Fibroblast of upper back skin (primary cell): ENCODE measurements around the gene HIF1A.
"Not testable (repeated sequence)": the region's sequence is repeated elsewhere in the genome, so short reads cannot be mapped to it uniquely, and the experiment has no call there.

Source experiments
- DNase-seq: peaks from one replicate; pipeline ENCODE4 v3.0.0-alpha.2; 2013

HIF1A gene

GRCh38 chr14:61675291-61675690, 20.0 kb upstream of the HIF1A start:
- no peak for DNase-seq

GRCh38 chr14:61677479-61677878, 17.8 kb upstream of the HIF1A start:
- no peak for DNase-seq

- peak; percentile 74 for DNase-seq
Measured at GRCh38 chr14:61678975-61679374, 16.3 kb upstream of the HIF1A start.

GRCh38 chr14:61681413-61681812, 13.9 kb upstream of the HIF1A start:
- DNase-seq = no peak

- no peak for DNase-seq
Measured at GRCh38 chr14:61683108-61683507, 12.2 kb upstream of the HIF1A start.

GRCh38 chr14:61690039-61690438, 5.3 kb upstream of the HIF1A start:
- DNase-seq = no peak

- no peak for DNase-seq
Measured at GRCh38 chr14:61690982-61691381, 4.3 kb upstream of the HIF1A start.

- DNase-seq = no peak
Measured at GRCh38 chr14:61691495-61691894, 3.8 kb upstream of the HIF1A start.

- DNase-seq = no peak
Measured at GRCh38 chr14:61694039-61694438, 1.3 kb upstream of the HIF1A start.

- DNase-seq = peak; percentile 59
Measured at GRCh38 chr14:61695695-61696527, 598 bp downstream of the HIF1A start.

- peak; percentile 32 for DNase-seq
Measured at GRCh38 chr14:61696753-61697318, 1.5 kb downstream of the HIF1A start.

GRCh38 chr14:61698206-61698980, 3.1 kb downstream of the HIF1A start:
- no peak for DNase-seq

- no peak for DNase-seq
Measured at GRCh38 chr14:61699027-61699426, 3.7 kb downstream of the HIF1A start.

GRCh38 chr14:61700104-61700886, 5.0 kb downstream of the HIF1A start:
- no peak for DNase-seq

- DNase-seq = no peak
Measured at GRCh38 chr14:61701946-61702345, 6.6 kb downstream of the HIF1A start.

- DNase-seq = no peak
Measured at GRCh38 chr14:61703342-61704129, 8.2 kb downstream of the HIF1A start.

- no peak for DNase-seq
Measured at GRCh38 chr14:61704554-61704953, 9.2 kb downstream of the HIF1A start.

GRCh38 chr14:61705017-61705416, 9.7 kb downstream of the HIF1A start:
- DNase-seq = no peak

- no peak for DNase-seq
Measured at GRCh38 chr14:61706096-61706690, 10.9 kb downstream of the HIF1A start.

GRCh38 chr14:61707774-61708173, 12.5 kb downstream of the HIF1A start:
- not testable (repeated sequence) for DNase-seq

GRCh38 chr14:61708693-61709092, 13.4 kb downstream of the HIF1A start:
- DNase-seq = not testable (repeated sequence)
